CD4-positive, alpha-beta T cell treated with Interleukin-10 for 1 hour (primary cell): Measurements from ENCODE around the gene OR2S2.
"Not testable (repeated sequence)": the region's sequence is repeated elsewhere in the genome, so short reads cannot be mapped to it uniquely, and the experiment has no call there.

ENCODE experiments used
- DNase-seq: peaks from one replicate; pipeline ENCODE4 v3.0.0-alpha.2; 2020

OR2S2 gene

GRCh38 chr9:35930989-35931388 is 27.0 kb downstream of the OR2S2 start:
- no peak for DNase-seq

GRCh38 chr9:35930521-35930920 is 27.4 kb downstream of the OR2S2 start:
- no peak for DNase-seq

- no peak for DNase-seq
Measured at GRCh38 chr9:35929453-35929718, 28.6 kb downstream of the OR2S2 start.

- no peak for DNase-seq
Measured at GRCh38 chr9:35928591-35929452, 29.1 kb downstream of the OR2S2 start.

- no peak for DNase-seq
Measured at GRCh38 chr9:35923927-35924763, 33.8 kb downstream of the OR2S2 start.

GRCh38 chr9:35923598-35923926 is 34.4 kb downstream of the OR2S2 start:
- no peak for DNase-seq

- DNase-seq: no peak
Measured at GRCh38 chr9:35920051-35920620, 37.8 kb downstream of the OR2S2 start.

- DNase-seq: no peak
Measured at GRCh38 chr9:35919212-35920008, 38.5 kb downstream of the OR2S2 start.

GRCh38 chr9:35918780-35919179 is 39.2 kb downstream of the OR2S2 start:
- no peak for DNase-seq

GRCh38 chr9:35917261-35917660 is 40.7 kb downstream of the OR2S2 start:
- no peak for DNase-seq

GRCh38 chr9:35915681-35916294 is 42.2 kb downstream of the OR2S2 start:
- no peak for DNase-seq

GRCh38 chr9:35914301-35914807 is 43.6 kb downstream of the OR2S2 start:
- peak; percentile 22 for DNase-seq

- not testable (repeated sequence) for DNase-seq
Measured at GRCh38 chr9:35913429-35913828, 44.5 kb downstream of the OR2S2 start.

- DNase-seq: no peak
Measured at GRCh38 chr9:35912791-35913400, 45.1 kb downstream of the OR2S2 start.

GRCh38 chr9:35911690-35912089 is 46.3 kb downstream of the OR2S2 start:
- DNase-seq: no peak

GRCh38 chr9:35910613-35911359 is 47.2 kb downstream of the OR2S2 start:
- DNase-seq: peak; percentile 65

- DNase-seq: no peak
Measured at GRCh38 chr9:35909687-35910612, 48.0 kb downstream of the OR2S2 start.

GRCh38 chr9:35909274-35909673 is 48.7 kb downstream of the OR2S2 start, which contains the start of gene SPAAR:
SPAAR (plus strand) TSS chr9:35909490; CDS start chr9:35910464, 974 bp downstream.
- DNase-seq: no peak

- no peak for DNase-seq
Measured at GRCh38 chr9:35908504-35909125, 49.3 kb downstream of the OR2S2 start.
